Kidney (tissue), 14 donors: ENCODE results near the gene NEK1. TPM values are rescaled to one million over a fixed set of nuclear protein-coding genes. Genes with fewer than 3 reads are reported as not detected.
A peak's percentile ranks its signal among the peaks of the same experiment; 100 is the strongest.

Source experiments
- DNase-seq, 5 donors: peaks; one replicate each; pipeline ENCODE4 v3.0.0-alpha.2; 2013 to 2020
- FAIRE-seq: peaks from 2 replicates; lab custom pipeline; 2012; peaks lifted over from hg19 to GRCh38; lab: Jason Lieb, UNC
- H3K27ac ChIP-seq, 2 donors: one replicate each; pipeline ENCODE4 v1.7.0; 2013; ENCODE audit warnings: low read depth in 2 of 2, low read length in 2 of 2, inconsistent platforms in 1 of 2
- H3K27me3 ChIP-seq: one replicate; pipeline ENCODE4 v1.7.1; 2013; ENCODE audit warnings: low read length, inconsistent platforms; ENCODE audit not compliant: control insufficient read depth, insufficient read depth
- H3K36me3 ChIP-seq, 3 donors: one replicate each; pipeline versions ENCODE4 v1.7.0 to v1.7.1; 2013; ENCODE audit warnings: low read length in 3 of 3, control low read depth in 1 of 3, inconsistent platforms in 1 of 3; ENCODE audit not compliant: insufficient read depth in 3 of 3, control insufficient read depth in 2 of 3
- H3K4me1 ChIP-seq, 3 donors: one replicate each; pipeline versions ENCODE4 v1.7.0 to v1.7.1; 2013; ENCODE audit warnings: low read length in 3 of 3, inconsistent platforms in 1 of 3, low read depth in 1 of 3; ENCODE audit not compliant: control insufficient read depth in 2 of 3, insufficient read depth in 2 of 3
- H3K4me3 ChIP-seq, 3 donors: one replicate each; pipeline versions ENCODE4 v1.7.0 to v1.8.1; 2013; ENCODE audit warnings: low read length in 3 of 3, control low read depth in 1 of 3, inconsistent platforms in 1 of 3
- H3K9ac ChIP-seq, 3 donors: one replicate each; pipeline versions ENCODE4 v1.7.0 to v1.7.1; 2013; ENCODE audit warnings: low read length in 3 of 3, control low read depth in 1 of 3, inconsistent platforms in 1 of 3
- H3K9me3 ChIP-seq, 3 donors: one replicate each; pipeline versions ENCODE4 v1.7.0 to v1.7.1; 2013; ENCODE audit warnings: low read length in 3 of 3, control low read depth in 1 of 3, inconsistent platforms in 1 of 3; ENCODE audit not compliant: control insufficient read depth in 2 of 3, insufficient read depth in 1 of 3
- intact Hi-C: fragments of 100-400 bp; cut with DNase I; formaldehyde crosslinking; loops from one replicate; pipeline ENCODE4 v1.11.1; 2022
- polyA plus RNA-seq: library from polyadenylated mRNA; stranded (reverse); fragments of 350-450 nt; fragmentation: Illumina TruSeq; extraction: RNeasy Lipid Tissue Mini Kit (QIAGEN cat#74804); gene quantifications from one replicate; pipeline ENCODE4 v1.2.3, GENCODE V29; 2014; ENCODE audit warnings: low read depth, low replicate concordance; ENCODE audit not compliant: insufficient read depth
- total RNA-seq: library from RNA; stranded (reverse); fragmentation: NEBNext Ultra II Directional; extraction: Animal tissue kit (Norgen Biotek cat#: 25700); gene quantifications from one replicate; pipeline ENCODE4 v1.2.1, GENCODE V29; 2021
- TF ChIP-seq, protein P1 (sequence below): IDR thresholded peaks from 3 replicates; pipeline ENCODE4 v1.5.1; 2012; ENCODE audit warnings: mild to moderate bottlenecking, moderate library complexity, borderline replicate concordance; ENCODE audit not compliant: insufficient read depth; ENCODE audit errors: extremely low read depth
- donor health status: control.
- donor health status: control.
- donor health status: control.
- donor health status: control.
- donor health status: control.
- donor health status: DM: yes; HTN: yes; CAD: no.
- donor health status: Normal renal cell carcinoma (clear cell type).

The NEK1 gene
- total and polyA plus RNA-seq, 2 donors from 2014 or later, result 5.6 to 15.3 TPM

- intact Hi-C loops, result no loop called here
- Histone ChIP-seq H3K27me3 (no peaks in the 10 kb centered on the region), H3K4me1 (peaks cover 0 to 2% (median 2%) of the 10 kb centered on the region in 3 donors), H3K9ac (peak overlapping the region; percentile 93 to 100 (median 98)), H3K36me3 (no peaks in the 10 kb centered on the region), H3K27ac (peak overlapping the region; percentile 97 to 99), H3K4me3 (peak overlapping the region; percentile 77 to 99 (median 82)), H3K9me3 (no peaks in the 10 kb centered on the region)
- TF ChIP-seq, protein P1, sequence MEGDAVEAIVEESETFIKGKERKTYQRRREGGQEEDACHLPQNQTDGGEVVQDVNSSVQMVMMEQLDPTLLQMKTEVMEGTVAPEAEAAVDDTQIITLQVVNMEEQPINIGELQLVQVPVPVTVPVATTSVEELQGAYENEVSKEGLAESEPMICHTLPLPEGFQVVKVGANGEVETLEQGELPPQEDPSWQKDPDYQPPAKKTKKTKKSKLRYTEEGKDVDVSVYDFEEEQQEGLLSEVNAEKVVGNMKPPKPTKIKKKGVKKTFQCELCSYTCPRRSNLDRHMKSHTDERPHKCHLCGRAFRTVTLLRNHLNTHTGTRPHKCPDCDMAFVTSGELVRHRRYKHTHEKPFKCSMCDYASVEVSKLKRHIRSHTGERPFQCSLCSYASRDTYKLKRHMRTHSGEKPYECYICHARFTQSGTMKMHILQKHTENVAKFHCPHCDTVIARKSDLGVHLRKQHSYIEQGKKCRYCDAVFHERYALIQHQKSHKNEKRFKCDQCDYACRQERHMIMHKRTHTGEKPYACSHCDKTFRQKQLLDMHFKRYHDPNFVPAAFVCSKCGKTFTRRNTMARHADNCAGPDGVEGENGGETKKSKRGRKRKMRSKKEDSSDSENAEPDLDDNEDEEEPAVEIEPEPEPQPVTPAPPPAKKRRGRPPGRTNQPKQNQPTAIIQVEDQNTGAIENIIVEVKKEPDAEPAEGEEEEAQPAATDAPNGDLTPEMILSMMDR, result peak; percentile 41
- FAIRE-seq (no peak), DNase-seq (peak in 4 of 5 donors; percentile 68 to 88 (median 80))
Observed at GRCh38 chr4:169619518-169619957, 7.2 kb upstream of the NEK1 start.

- Histone ChIP-seq H3K27ac (peak overlapping the region in 1 of 2 donors; percentile 60), H3K9me3 (no peaks in the 10 kb centered on the region), H3K9ac (peak overlapping the region in 1 of 3 donors; percentile 98), H3K4me1 (peaks cover 0 to 2% (median 2%) of the 10 kb centered on the region in 3 donors), H3K27me3 (no peaks in the 10 kb centered on the region), H3K4me3 (peak overlapping the region; percentile 77 to 99 (median 82)), H3K36me3 (no peaks in the 10 kb centered on the region)
- TF ChIP-seq, protein P1, result no peak
- DNase-seq (no peak), FAIRE-seq (no peak)
- intact Hi-C loops, result no loop called here
Observed at GRCh38 chr4:169618986-169619385, 6.6 kb upstream of the NEK1 start.

GRCh38 chr4:169618286-169618685 is 5.9 kb upstream of the NEK1 start:
- H3K9me3 ChIP-seq, result no peaks in the 10 kb centered on the region
- intact Hi-C loops, result no loop called here
- no peak for DNase-seq
- no peak for FAIRE-seq
- H3K4me3 ChIP-seq, result no peak overlapping the region
- no peaks in the 10 kb centered on the region for H3K36me3 ChIP-seq
- no peak overlapping the region for H3K27ac ChIP-seq
- H3K9ac ChIP-seq, result peak overlapping the region in 1 of 3 donors; percentile 24
- H3K4me1 ChIP-seq, result peaks cover 0 to 2% (median 2%) of the 10 kb centered on the region in 3 donors
- no peaks in the 10 kb centered on the region for H3K27me3 ChIP-seq
- TF ChIP-seq, protein P1, result no peak

GRCh38 chr4:169617306-169617705 is 4.9 kb upstream of the NEK1 start:
- H3K9ac ChIP-seq, result no peak overlapping the region
- H3K9me3 ChIP-seq, result no peaks in the 10 kb centered on the region
- no peak for FAIRE-seq
- H3K4me1 ChIP-seq, result peaks cover 0 to 6% (median 2%) of the 10 kb centered on the region in 3 donors
- TF ChIP-seq, protein P1, result no peak
- no peaks in the 10 kb centered on the region for H3K36me3 ChIP-seq
- intact Hi-C loops, result no loop called here
- H3K27me3 ChIP-seq, result no peaks in the 10 kb centered on the region
- no peak overlapping the region for H3K27ac ChIP-seq
- no peak for DNase-seq
- H3K4me3 ChIP-seq, result no peak overlapping the region
